ENCODE data around the gene WFS1. TPM values are rescaled to one million over a fixed set of nuclear protein-coding genes. Genes with fewer than 3 reads are reported as not detected.

The WFS1 gene
- total RNA-seq, 4 donors from 2014 or later: 62.3 to 159 (median 104) TPM

DNA sequence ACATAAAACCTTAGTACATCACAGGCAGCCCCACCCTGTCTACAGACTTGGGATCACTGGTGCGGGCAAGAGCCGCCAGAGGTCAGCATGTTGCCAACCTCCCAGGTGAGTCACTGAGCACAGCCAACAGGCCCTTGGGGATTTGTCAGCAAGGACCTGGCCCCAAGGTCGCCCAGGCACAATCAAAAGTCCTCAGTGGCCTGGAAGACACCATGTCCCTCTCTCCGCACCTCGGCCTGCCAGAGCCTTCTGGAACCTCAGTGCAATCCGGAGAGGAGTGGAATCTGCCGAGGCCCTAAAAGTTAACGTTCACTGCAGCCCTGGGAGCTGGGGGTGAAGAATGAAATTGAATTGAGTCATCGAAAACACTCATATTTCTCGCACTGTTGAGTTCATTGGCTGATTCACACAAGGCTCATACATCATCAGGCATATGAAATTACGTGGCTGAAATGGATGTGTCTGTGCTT is 74.3 kb downstream of the WFS1 start:
- peaks cover 0 to 8% (median 4%) of the 10 kb centered on the region in 4 donors for H3K4me1 ChIP-seq
- DNase-seq (ENCODE audit: extremely low spot score): no peak
- no peaks in the 10 kb centered on the region for H3K36me3 ChIP-seq
- intact Hi-C loops (cut with DNase I): no loop called here
- H3K27me3 ChIP-seq: peaks cover 0 to 58% (median 0%) of the 10 kb centered on the region in 4 donors
- H3K9me3 ChIP-seq: no peaks in the 10 kb centered on the region
- 67% methylated on average over 11 of the region's 11 CpGs for WGBS
- no peak overlapping the region for H3K27ac ChIP-seq (replicated peaks in 1 of 4)
- TF ChIP-seq POLR2A (IDR thresholded peaks at IDR 0.05; ENCODE audit: low read depth): no peak
- no peak for TF ChIP-seq EP300 (IDR thresholded peaks at IDR 0.05)
- TF ChIP-seq POLR2AphosphoS5 (IDR thresholded peaks at IDR 0.05): no peak
- TF ChIP-seq, protein P1, sequence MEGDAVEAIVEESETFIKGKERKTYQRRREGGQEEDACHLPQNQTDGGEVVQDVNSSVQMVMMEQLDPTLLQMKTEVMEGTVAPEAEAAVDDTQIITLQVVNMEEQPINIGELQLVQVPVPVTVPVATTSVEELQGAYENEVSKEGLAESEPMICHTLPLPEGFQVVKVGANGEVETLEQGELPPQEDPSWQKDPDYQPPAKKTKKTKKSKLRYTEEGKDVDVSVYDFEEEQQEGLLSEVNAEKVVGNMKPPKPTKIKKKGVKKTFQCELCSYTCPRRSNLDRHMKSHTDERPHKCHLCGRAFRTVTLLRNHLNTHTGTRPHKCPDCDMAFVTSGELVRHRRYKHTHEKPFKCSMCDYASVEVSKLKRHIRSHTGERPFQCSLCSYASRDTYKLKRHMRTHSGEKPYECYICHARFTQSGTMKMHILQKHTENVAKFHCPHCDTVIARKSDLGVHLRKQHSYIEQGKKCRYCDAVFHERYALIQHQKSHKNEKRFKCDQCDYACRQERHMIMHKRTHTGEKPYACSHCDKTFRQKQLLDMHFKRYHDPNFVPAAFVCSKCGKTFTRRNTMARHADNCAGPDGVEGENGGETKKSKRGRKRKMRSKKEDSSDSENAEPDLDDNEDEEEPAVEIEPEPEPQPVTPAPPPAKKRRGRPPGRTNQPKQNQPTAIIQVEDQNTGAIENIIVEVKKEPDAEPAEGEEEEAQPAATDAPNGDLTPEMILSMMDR (IDR thresholded peaks at IDR 0.05): no peak
- H3K4me3 ChIP-seq: no peak overlapping the region

DNA sequence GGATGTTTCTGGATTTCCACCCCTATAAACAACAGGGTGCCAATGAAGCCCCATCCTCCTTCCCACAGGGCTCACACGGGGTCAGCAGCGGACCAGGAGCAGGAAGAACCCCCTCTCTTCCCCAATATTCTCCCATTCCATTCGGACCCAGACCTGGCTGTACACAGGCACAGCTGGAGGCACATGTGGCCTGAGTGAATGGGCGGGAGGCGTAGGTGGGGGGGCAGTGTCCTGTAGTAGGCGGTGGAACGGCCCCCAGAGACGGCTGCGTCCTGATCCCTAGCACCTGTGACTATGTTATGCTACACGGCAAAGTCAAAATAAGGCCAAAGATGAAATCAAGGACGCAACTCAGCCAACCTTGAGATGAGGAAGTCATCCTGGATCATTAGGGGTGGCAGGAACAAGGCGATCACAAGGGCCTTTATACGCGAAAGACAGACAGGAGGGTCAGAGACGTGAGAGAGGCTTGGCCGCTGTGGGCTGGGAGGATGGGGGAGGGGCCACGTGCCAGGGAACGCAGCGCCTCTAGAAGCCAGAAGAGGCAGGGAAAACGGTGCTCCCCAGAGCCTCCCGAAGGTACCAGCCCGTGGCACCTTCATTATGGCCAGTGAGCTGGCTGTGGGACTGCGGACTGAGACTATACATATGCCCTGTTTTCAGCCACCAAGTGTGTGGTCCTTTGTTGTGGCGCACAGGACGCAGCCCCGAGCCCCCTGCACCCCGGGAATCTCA is 75.6 kb downstream of the WFS1 start:
- WGBS: 75% methylated on average over 25 of the region's 27 CpGs
- H3K4me3 ChIP-seq: no peak overlapping the region
- no peaks in the 10 kb centered on the region for H3K36me3 ChIP-seq
- TF ChIP-seq POLR2AphosphoS5 (IDR thresholded peaks at IDR 0.05): no peak
- TF ChIP-seq, protein P1 (IDR thresholded peaks at IDR 0.05): no peak
- intact Hi-C loops (cut with DNase I): no loop called here
- no peaks in the 10 kb centered on the region for H3K9me3 ChIP-seq
- H3K4me1 ChIP-seq: peaks cover 0 to 8% (median 4%) of the 10 kb centered on the region in 4 donors
- peaks cover 0 to 55% (median 0%) of the 10 kb centered on the region in 4 donors for H3K27me3 ChIP-seq
- no peak for DNase-seq (ENCODE audit: extremely low spot score)
- H3K27ac ChIP-seq (replicated peaks in 1 of 4): no peak overlapping the region

DNA sequence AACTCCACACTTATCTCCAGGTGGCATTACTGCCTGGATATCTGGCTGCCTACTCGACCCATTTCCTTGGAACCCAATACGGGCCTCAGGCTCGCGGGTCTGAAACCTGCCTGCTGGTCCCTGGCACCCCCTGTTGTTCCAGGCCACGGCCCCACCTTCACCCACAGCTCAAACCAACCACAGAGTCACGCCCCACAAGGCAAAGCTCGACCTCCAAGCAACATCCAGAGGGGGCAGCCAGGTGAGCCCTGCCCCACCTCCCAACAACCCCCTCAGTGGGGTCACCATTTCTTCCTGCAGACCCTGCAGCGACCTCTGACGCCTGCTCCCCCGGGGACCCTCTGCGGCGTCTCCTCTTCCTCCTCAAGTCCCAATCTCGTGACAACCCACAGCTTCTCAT is 76.2 kb downstream of the WFS1 start:
- Histone ChIP-seq H3K9me3 (no peaks in the 10 kb centered on the region), H3K36me3 (no peaks in the 10 kb centered on the region), H3K27ac (replicated peaks in 1 of 4) (no peak overlapping the region), H3K4me3 (no peak overlapping the region), H3K27me3 (peaks cover 0 to 55% (median 0%) of the 10 kb centered on the region in 4 donors), H3K4me1 (peaks cover 0 to 8% (median 4%) of the 10 kb centered on the region in 4 donors)
- DNase-seq (ENCODE audit: extremely low spot score): no peak
- 89% methylated on average over 13 of the region's 13 CpGs for WGBS
- TF ChIP-seq EP300 (IDR thresholded peaks at IDR 0.05): no peak
- no peak for TF ChIP-seq POLR2AphosphoS5 (IDR thresholded peaks at IDR 0.05)
- TF ChIP-seq POLR2A (IDR thresholded peaks at IDR 0.05; ENCODE audit: low read depth): no peak
- TF ChIP-seq, protein P1 (IDR thresholded peaks at IDR 0.05): no peak
- intact Hi-C loops (cut with DNase I): no loop called here

DNA sequence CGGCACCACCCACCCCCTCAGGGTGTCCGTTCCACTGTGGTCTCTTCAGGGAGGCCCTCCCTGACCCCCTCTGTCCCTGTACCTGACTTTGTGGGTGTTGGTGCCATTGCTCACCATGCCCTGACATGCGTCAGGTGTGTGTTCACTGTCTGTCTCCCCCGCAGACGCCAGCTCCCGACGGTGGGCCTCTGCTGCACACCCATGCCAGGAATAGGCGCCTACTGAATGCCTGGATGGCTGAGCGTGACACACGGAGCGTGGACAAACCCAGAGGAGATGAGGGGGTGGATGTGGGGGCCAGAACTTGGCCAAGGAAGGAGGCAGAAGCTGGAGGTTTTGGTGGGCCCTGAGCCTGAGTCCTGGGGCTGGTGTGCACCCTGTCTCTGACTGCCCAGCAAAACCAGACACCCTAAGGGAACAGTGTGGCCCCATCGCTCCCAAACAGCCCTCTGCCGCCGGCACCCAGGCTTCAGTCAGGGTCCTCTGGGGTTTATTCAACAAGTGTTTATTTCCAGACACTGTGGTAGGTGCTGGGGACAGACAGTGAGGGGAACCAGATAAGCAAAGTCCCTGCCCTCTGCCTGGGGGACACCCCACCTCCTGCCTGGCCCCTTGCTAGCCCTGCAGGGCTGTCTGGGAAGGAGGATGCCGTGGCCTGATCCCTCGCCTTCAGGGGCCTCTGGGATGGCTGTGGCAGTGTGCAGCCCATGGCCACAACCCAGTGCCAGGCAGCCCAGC is 76.9 kb downstream of the WFS1 start:
- intact Hi-C loops (cut with DNase I): no loop called here
- no peak overlapping the region for H3K27ac ChIP-seq (replicated peaks in 1 of 4)
- TF ChIP-seq, protein P1 (IDR thresholded peaks at IDR 0.05): no peak
- TF ChIP-seq POLR2AphosphoS5 (IDR thresholded peaks at IDR 0.05) (no peak), EP300 (IDR thresholded peaks at IDR 0.05) (no peak), POLR2A (IDR thresholded peaks at IDR 0.05; ENCODE audit: low read depth) (no peak)
- no peaks in the 10 kb centered on the region for H3K36me3 ChIP-seq
- peaks cover 0 to 57% (median 0%) of the 10 kb centered on the region in 4 donors for H3K27me3 ChIP-seq
- no peaks in the 10 kb centered on the region for H3K9me3 ChIP-seq
- no peak for DNase-seq (ENCODE audit: extremely low spot score)
- peaks cover 0 to 8% (median 4%) of the 10 kb centered on the region in 4 donors for H3K4me1 ChIP-seq
- no peak overlapping the region for H3K4me3 ChIP-seq
- WGBS: 78% methylated on average over 12 of the region's 16 CpGs

All from esophagus muscularis mucosa (tissue), 4 donors.